Keratinocyte (primary cell): ENCODE data around the gene DENND4B. TPM values are rescaled to one million over a fixed set of nuclear protein-coding genes. Genes with fewer than 3 reads are reported as not detected.
A peak's percentile ranks its signal among the peaks of the same experiment; 100 is the strongest.

ENCODE experiments used
- DNase-seq: peaks from one replicate; pipeline ENCODE4 v3.0.0-alpha.2; 2011; ENCODE audit warnings: low read depth, missing footprints, low spot score
- FAIRE-seq: peaks from 2 replicates; lab custom pipeline; 2011; peaks lifted over from hg19 to GRCh38; lab: Jason Lieb, UNC
- H2AFZ ChIP-seq: 2 replicates; pipeline ENCODE4 v1.6.0; 2012; ENCODE audit warnings: low read length, control low read depth, inconsistent platforms; ENCODE audit not compliant: control insufficient read depth
- H3K27ac ChIP-seq: 2 replicates; pipeline ENCODE4 v1.5.1; 2011; ENCODE audit warnings: low read length; ENCODE audit not compliant: control insufficient read depth, insufficient read depth
- H3K27me3 ChIP-seq: 3 replicates; pipeline ENCODE4 v1.6.0; 2011; ENCODE audit warnings: low read length; ENCODE audit not compliant: control insufficient read depth, insufficient read depth; ENCODE audit errors: extremely low read depth
- H3K36me3 ChIP-seq, 2 experiments: 2 replicates in 1 of 2; 3 replicates in 1 of 2; pipeline ENCODE4 v1.5.1; 2011; ENCODE audit warnings: low read length in 2 of 2, mild to moderate bottlenecking in 1 of 2; ENCODE audit not compliant: control insufficient read depth in 2 of 2, insufficient read depth in 2 of 2; ENCODE audit errors: extremely low read depth in 1 of 2
- H3K4me1 ChIP-seq: 3 replicates; pipeline ENCODE4 v1.5.1; 2011; ENCODE audit warnings: low read length; ENCODE audit not compliant: control insufficient read depth, insufficient read depth; ENCODE audit errors: extremely low read depth
- H3K4me2 ChIP-seq: 3 replicates; pipeline ENCODE4 v1.6.0; 2011; ENCODE audit warnings: low read depth, low read length; ENCODE audit not compliant: control insufficient read depth, insufficient read depth; ENCODE audit errors: extremely low read depth
- H3K4me3 ChIP-seq, 3 experiments: fragments of 200-600 bp in 1 of 3; sonication (generic) in 1 of 3; 2 replicates in 2 of 3; 3 replicates in 1 of 3; pipeline ENCODE4 v1.5.1; 2011 to 2016; ENCODE audit warnings: low read length in 3 of 3, mild to moderate bottlenecking in 3 of 3, control low read depth in 2 of 3, inconsistent platforms in 1 of 3, low read depth in 1 of 3, mixed read lengths in 1 of 3, mixed run types in 1 of 3, moderate library complexity in 1 of 3; ENCODE audit not compliant: control insufficient read depth in 2 of 3, insufficient read depth in 2 of 3; ENCODE audit errors: extremely low read depth in 1 of 3
- H3K79me2 ChIP-seq: 2 replicates; pipeline ENCODE4 v1.6.0; 2012; ENCODE audit warnings: low read length; ENCODE audit not compliant: control insufficient read depth, insufficient read depth
- H3K9ac ChIP-seq: 3 replicates; pipeline ENCODE4 v1.6.0; 2011; ENCODE audit warnings: low read length; ENCODE audit not compliant: control insufficient read depth, insufficient read depth; ENCODE audit errors: extremely low read depth
- H3K9me1 ChIP-seq: 3 replicates; pipeline ENCODE4 v1.6.0; 2011; ENCODE audit warnings: low read length; ENCODE audit not compliant: control insufficient read depth, insufficient read depth; ENCODE audit errors: extremely low read depth
- H3K9me3 ChIP-seq: 2 replicates; pipeline ENCODE4 v1.5.1; 2012; ENCODE audit warnings: low read depth, low read length; ENCODE audit not compliant: control insufficient read depth
- H4K20me1 ChIP-seq: 3 replicates; pipeline ENCODE4 v1.6.0; 2011; ENCODE audit warnings: low read length; ENCODE audit not compliant: control insufficient read depth, insufficient read depth; ENCODE audit errors: extremely low read depth
- CTCF ChIP-seq, 3 experiments: IDR thresholded peaks in 1 of 3; conservative IDR thresholded peaks in 1 of 3; optimal IDR thresholded peaks in 1 of 3; 2 replicates in 2 of 3; 3 replicates in 1 of 3; pipeline versions ENCODE3 to v1.5.1; 2011; ENCODE audit warnings: low read length in 3 of 3, mild to moderate bottlenecking in 3 of 3, moderate library complexity in 2 of 3, control low read depth in 1 of 3, inconsistent platforms in 1 of 3; ENCODE audit not compliant: insufficient read depth in 2 of 3; ENCODE audit errors: extremely low read depth in 1 of 3
- EZH2 ChIP-seq: IDR thresholded peaks from one replicate; pipeline ENCODE4 v1.6.1; 2012; ENCODE audit warnings: inconsistent platforms, mild to moderate bottlenecking, low read length, moderate library complexity
- dilution Hi-C: fragments of 300-500 bp; cut with MboI; formaldehyde crosslinking; loops from one replicate; pipeline ENCODE4 v1.7.0; 2020; ENCODE audit warnings: low sequenced_read_pairs; ENCODE audit not compliant: extremely low pct_ligation_motif_present
- polyA plus RNA-seq, 5 experiments: library from polyadenylated mRNA; depleted of rRNA in 3 of 5; stranded (reverse) in 3 of 5; stranded (forward) in 1 of 5; unstranded in 1 of 5; fragments of >200 nt; gene quantifications; 1 replicate in 1 of 5; 2 replicates in 3 of 5; 3 replicates in 1 of 5; pipeline versions ENCODE4 v1.2.1 to v1.2.3, GENCODE V29; 2011 to 2012; ENCODE audit warnings: missing spikeins in 2 of 5, low read depth in 1 of 5, low replicate concordance in 1 of 5

DENND4B gene
- polyA plus RNA-seq, 1 donor (not counting 4 experiments of a cell fraction or from before 2014, with no cell fraction given): 7.9 TPM

DNA sequence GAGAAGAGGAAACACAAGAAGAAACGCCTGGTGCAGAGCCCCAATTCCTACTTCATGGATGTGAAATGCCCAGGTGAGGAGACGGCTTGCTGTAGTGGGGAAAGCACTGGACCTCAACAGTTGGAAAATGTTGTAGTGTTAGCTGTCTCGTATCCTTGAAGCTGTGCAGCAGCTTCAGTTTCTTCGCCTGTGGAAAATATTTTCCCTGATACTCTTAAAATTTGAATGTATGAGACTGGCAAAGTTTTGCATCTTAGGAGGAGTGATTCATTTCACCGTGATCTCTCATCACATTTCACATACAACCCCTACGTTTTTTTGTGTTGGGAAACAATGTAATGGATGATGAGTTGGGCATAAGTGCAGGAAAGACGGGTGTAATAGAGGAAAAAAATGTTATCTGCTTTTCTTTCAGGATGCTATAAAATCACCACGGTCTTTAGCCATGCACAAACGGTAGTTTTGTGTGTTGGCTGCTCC is 44.7 kb upstream of the DENND4B start:
- no peak for DNase-seq
- TF ChIP-seq CTCF (optimal IDR thresholded peaks at IDR 0.05 in 1 of 3, IDR thresholded peaks at IDR 0.05 in 1 of 3, conservative IDR thresholded peaks at IDR 0.05 in 1 of 3; ENCODE audit: extremely low read depth in 1 of 3, insufficient read depth in 2 of 3, low read length in 3 of 3): no peak
- TF ChIP-seq EZH2: no peak
- Histone ChIP-seq H3K9me3 (no peaks in the 10 kb centered on the region), H3K4me1 (peaks cover 22% of the 10 kb centered on the region), H3K27me3 (no peaks in the 10 kb centered on the region), H3K27ac (peak overlapping the region; percentile 96), H3K4me3 (peak overlapping the region; percentile 90 to 99 (median 98)), H3K79me2 (peaks cover 21% of the 10 kb centered on the region), H4K20me1 (no peaks in the 10 kb centered on the region), H2AFZ (no peak overlapping the region), H3K4me2 (peak overlapping the region; percentile 98), H3K9me1 (no peaks in the 10 kb centered on the region), H3K36me3 (peaks cover 9 to 22% of the 10 kb centered on the region in 2 experiments), H3K9ac (peak overlapping the region; percentile 98)
- FAIRE-seq: no peak
- dilution Hi-C loops: no loop called here

GRCh38 chr1:153990468-153991150 is 44.1 kb upstream of the DENND4B start, which contains the start of gene RPS27:
Gene RPS27 (plus strand): TSS chr1:153990762. CDS start chr1:153990797, 35 bp downstream.
- peak; percentile 93 for FAIRE-seq
- TF ChIP-seq EZH2: no peak
- TF ChIP-seq CTCF (optimal IDR thresholded peaks at IDR 0.05 in 1 of 3, IDR thresholded peaks at IDR 0.05 in 1 of 3, conservative IDR thresholded peaks at IDR 0.05 in 1 of 3; ENCODE audit: extremely low read depth in 1 of 3, insufficient read depth in 2 of 3, low read length in 3 of 3): no peak
- peak within 1 kb of the TSS; percentile 80 for H2AFZ ChIP-seq

More at GRCh38 chr1:153990468-153991150, 44.1 kb upstream of the DENND4B start, which contains the start of gene RPS27:
- Histone ChIP-seq H3K4me2 (peak within 1 kb of the TSS; percentile 98), H3K4me1 (peaks cover 25% of the 10 kb centered on the region), H3K27me3 (no peaks in the 10 kb centered on the region), H3K9me3 (no peaks in the 10 kb centered on the region), H3K27ac (peak within 1 kb of the TSS; percentile 96), H3K9ac (peak within 1 kb of the TSS; percentile 98), H3K4me3 (peak within 1 kb of the TSS; percentile 90 to 99 (median 98)), H3K9me1 (no peaks in the 10 kb centered on the region), H3K36me3 (peaks cover 9 to 22% of the 10 kb centered on the region in 2 experiments), H4K20me1 (no peaks in the 10 kb centered on the region), H3K79me2 (peaks cover 24% of the 10 kb centered on the region)
- DNase-seq: peak; percentile 91
- dilution Hi-C loops: no loop called here
